Measurements from ENCODE around the gene BBOX1.

BBOX1 gene

GRCh38 chr11:27059431-27059830, 18.8 kb downstream of the BBOX1 start:
- Histone ChIP-seq H3K27me3 (ENCODE audit: insufficient read depth, low read length, poor library complexity) (no peaks in the 10 kb centered on the region), H3K79me2 (ENCODE audit: insufficient read depth, low read length) (no peaks in the 10 kb centered on the region), H3K27ac (ENCODE audit: low read length) (no peak overlapping the region), H2AFZ (ENCODE audit: low read depth, low read length) (no peak overlapping the region), H3K36me3 (ENCODE audit: insufficient read depth, low read length) (no peaks in the 10 kb centered on the region), H3K9ac (ENCODE audit: low read depth, low read length) (no peak overlapping the region), H3K4me2 (ENCODE audit: insufficient read depth, low read length) (no peak overlapping the region), H3K4me3 (ENCODE audit: low read depth in 1 of 2, low read length in 2 of 2) (no peak overlapping the region), H3K4me1 (ENCODE audit: insufficient read depth, low read length) (no peaks in the 10 kb centered on the region), H3K9me3 (ENCODE audit: insufficient read depth, low read length, severe bottlenecking) (no peaks in the 10 kb centered on the region), H4K20me1 (ENCODE audit: insufficient read depth, low read length) (no peaks in the 10 kb centered on the region)
- ATAC-seq (ENCODE audit: insufficient read depth, low read depth) (no peak), DNase-seq (no peak)
- no peak for TF ChIP-seq CTCF (IDR thresholded peaks at IDR 0.05; ENCODE audit: borderline replicate concordance, extremely low read depth, low read length, poor library complexity, severe bottlenecking)
- TF ChIP-seq EZH2 (IDR thresholded peaks at IDR 0.05; ENCODE audit: borderline replicate concordance, low read depth, low read length, severe bottlenecking) = no peak

GRCh38 chr11:27060816-27061460, 20.3 kb downstream of the BBOX1 start:
- H3K9me3 ChIP-seq (ENCODE audit: insufficient read depth, low read length, severe bottlenecking) = no peaks in the 10 kb centered on the region
- H4K20me1 ChIP-seq (ENCODE audit: insufficient read depth, low read length) = no peaks in the 10 kb centered on the region
- H3K27me3 ChIP-seq (ENCODE audit: insufficient read depth, low read length, poor library complexity) = no peaks in the 10 kb centered on the region
- ATAC-seq (ENCODE audit: insufficient read depth, low read depth) (no peak), DNase-seq (no peak)
- H3K4me1 ChIP-seq (ENCODE audit: insufficient read depth, low read length) = no peaks in the 10 kb centered on the region
- TF ChIP-seq EZH2 (IDR thresholded peaks at IDR 0.05; ENCODE audit: borderline replicate concordance, low read depth, low read length, severe bottlenecking) (no peak), CTCF (IDR thresholded peaks at IDR 0.05; ENCODE audit: borderline replicate concordance, extremely low read depth, low read length, poor library complexity, severe bottlenecking) (no peak)
- H3K27ac ChIP-seq (ENCODE audit: low read length) = no peak overlapping the region
- no peaks in the 10 kb centered on the region for H3K36me3 ChIP-seq (ENCODE audit: insufficient read depth, low read length)
- no peak overlapping the region for H3K4me2 ChIP-seq (ENCODE audit: insufficient read depth, low read length)
- H2AFZ ChIP-seq (ENCODE audit: low read depth, low read length) = no peak overlapping the region
- H3K4me3 ChIP-seq (ENCODE audit: low read depth in 1 of 2, low read length in 2 of 2) = no peak overlapping the region
- no peaks in the 10 kb centered on the region for H3K79me2 ChIP-seq (ENCODE audit: insufficient read depth, low read length)
- H3K9ac ChIP-seq (ENCODE audit: low read depth, low read length) = no peak overlapping the region

GRCh38 chr11:27061461-27061821, 20.8 kb downstream of the BBOX1 start:
- H3K27me3 ChIP-seq (ENCODE audit: insufficient read depth, low read length, poor library complexity) = no peaks in the 10 kb centered on the region
- H3K9ac ChIP-seq (ENCODE audit: low read depth, low read length) = no peak overlapping the region
- no peak overlapping the region for H2AFZ ChIP-seq (ENCODE audit: low read depth, low read length)
- no peaks in the 10 kb centered on the region for H4K20me1 ChIP-seq (ENCODE audit: insufficient read depth, low read length)
- no peak overlapping the region for H3K4me2 ChIP-seq (ENCODE audit: insufficient read depth, low read length)
- TF ChIP-seq CTCF (IDR thresholded peaks at IDR 0.05; ENCODE audit: borderline replicate concordance, extremely low read depth, low read length, poor library complexity, severe bottlenecking) (no peak), EZH2 (IDR thresholded peaks at IDR 0.05; ENCODE audit: borderline replicate concordance, low read depth, low read length, severe bottlenecking) (no peak)
- no peaks in the 10 kb centered on the region for H3K9me3 ChIP-seq (ENCODE audit: insufficient read depth, low read length, severe bottlenecking)
- DNase-seq (no peak), ATAC-seq (ENCODE audit: insufficient read depth, low read depth) (no peak)
- no peaks in the 10 kb centered on the region for H3K4me1 ChIP-seq (ENCODE audit: insufficient read depth, low read length)
- no peaks in the 10 kb centered on the region for H3K79me2 ChIP-seq (ENCODE audit: insufficient read depth, low read length)
- H3K27ac ChIP-seq (ENCODE audit: low read length) = no peak overlapping the region
- no peaks in the 10 kb centered on the region for H3K36me3 ChIP-seq (ENCODE audit: insufficient read depth, low read length)
- H3K4me3 ChIP-seq (ENCODE audit: low read depth in 1 of 2, low read length in 2 of 2) = no peak overlapping the region
